LNCAP (cell line): Measurements from ENCODE around the gene ST3GAL5.

ENCODE experiments used
- TF ChIP-seq, protein P1 (sequence below): fragments of 450-650 bp; IDR thresholded peaks from 2 replicates; pipeline ENCODE4 v1.5.1; 2017; ENCODE audit warnings: mild to moderate bottlenecking

Gene ST3GAL5

DNA sequence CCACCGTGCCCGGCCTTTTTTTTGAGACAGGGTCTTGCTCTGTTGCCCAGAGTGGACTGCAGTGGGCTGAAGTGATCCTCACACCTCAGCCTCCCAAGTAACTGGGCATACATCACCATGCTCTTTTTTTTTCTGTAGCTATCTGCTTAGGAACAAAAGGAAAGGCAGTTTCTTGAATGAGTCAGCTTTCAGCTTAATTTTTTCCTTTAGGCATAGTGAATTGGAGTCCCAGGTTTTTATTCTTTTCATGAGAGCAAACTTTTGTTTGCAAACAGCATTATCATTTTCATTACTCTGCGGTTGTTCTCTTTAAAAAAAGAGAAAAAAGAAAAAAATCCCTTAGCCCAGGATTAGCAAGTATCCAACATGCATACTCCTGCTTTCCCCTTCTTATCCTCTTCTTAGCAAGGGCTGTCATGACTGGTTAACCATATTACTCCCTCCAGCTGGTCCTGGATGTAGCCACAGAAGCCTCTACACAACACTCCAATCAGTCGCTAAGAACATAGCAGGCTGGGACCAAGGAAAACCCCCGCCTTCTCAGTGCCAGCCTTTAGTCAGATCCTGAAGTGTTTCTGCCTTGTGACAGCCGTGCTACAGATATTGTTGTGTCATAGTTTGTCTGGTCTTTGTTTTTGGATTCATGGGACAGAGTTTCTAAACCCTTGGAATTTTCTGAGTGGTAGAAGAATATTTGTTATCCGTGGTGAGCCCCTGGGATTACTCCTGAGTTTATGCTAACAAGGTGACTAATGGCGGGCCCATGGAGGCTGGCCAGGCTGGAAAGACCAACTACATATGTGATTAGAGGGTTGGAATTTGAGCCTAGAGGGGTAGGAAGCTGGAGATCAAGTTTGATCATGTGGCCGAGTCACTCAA lies 23.3 kb upstream of the ST3GAL5 start:
- TF ChIP-seq, protein P1, sequence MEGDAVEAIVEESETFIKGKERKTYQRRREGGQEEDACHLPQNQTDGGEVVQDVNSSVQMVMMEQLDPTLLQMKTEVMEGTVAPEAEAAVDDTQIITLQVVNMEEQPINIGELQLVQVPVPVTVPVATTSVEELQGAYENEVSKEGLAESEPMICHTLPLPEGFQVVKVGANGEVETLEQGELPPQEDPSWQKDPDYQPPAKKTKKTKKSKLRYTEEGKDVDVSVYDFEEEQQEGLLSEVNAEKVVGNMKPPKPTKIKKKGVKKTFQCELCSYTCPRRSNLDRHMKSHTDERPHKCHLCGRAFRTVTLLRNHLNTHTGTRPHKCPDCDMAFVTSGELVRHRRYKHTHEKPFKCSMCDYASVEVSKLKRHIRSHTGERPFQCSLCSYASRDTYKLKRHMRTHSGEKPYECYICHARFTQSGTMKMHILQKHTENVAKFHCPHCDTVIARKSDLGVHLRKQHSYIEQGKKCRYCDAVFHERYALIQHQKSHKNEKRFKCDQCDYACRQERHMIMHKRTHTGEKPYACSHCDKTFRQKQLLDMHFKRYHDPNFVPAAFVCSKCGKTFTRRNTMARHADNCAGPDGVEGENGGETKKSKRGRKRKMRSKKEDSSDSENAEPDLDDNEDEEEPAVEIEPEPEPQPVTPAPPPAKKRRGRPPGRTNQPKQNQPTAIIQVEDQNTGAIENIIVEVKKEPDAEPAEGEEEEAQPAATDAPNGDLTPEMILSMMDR: no peak

DNA sequence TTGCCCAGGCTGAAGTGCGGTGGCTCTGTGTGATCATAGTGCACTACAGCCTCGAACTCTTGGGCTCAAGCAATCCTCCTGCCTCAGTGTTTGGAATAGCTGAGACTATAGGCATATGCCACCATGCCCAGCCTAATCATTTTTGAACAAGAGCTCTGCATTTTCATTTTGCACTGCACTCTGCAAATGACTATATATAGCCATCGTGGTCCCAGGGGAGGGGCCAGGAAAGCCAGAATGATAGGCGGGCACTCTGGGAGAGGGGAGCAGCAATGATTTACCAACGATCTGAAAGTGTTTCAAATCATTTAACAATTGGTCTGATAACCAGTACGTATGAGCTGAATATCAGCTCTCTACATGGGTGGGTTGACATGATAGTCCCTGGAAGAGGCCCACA lies 22.3 kb upstream of the ST3GAL5 start:
- TF ChIP-seq, protein P1: no peak

DNA sequence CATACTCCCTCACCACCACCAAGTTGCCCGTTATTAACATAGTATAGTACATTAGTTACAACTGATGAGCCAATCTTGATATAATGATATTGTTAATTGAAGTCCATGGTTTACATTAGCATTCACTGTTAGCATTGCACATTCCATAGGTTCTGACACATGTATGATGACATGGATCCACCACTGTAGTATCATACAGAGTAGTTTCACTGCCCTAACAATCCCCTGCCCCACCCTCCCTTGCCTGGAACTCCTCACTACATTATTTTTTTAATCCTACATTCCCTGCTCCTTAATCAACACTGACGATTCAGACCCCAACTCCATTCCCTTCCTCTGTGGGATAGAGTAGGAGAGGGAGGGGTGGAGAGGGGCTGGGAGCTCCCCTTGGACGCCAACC lies 20.2 kb upstream of the ST3GAL5 start:
- TF ChIP-seq, protein P1: no peak

DNA sequence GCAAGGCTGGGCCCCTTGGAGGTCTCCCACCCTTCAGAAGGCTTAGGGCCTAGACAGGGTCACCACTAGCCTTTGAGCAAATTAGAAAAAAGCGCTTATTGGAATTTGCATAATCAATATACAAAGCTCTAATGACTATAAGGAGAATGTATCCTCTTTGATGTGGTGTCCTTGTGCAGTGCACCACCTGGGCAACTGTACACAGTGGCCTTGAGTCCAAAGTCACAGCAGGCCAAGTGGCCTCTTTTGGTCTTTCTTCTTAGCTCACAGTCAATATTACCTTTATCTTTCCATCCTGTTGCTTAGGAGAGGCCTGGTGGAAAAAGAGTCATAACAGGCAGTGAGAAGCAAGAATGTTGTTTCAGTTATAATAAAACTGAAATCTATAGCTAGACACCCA lies 19.7 kb upstream of the ST3GAL5 start:
- TF ChIP-seq, protein P1: no peak

DNA sequence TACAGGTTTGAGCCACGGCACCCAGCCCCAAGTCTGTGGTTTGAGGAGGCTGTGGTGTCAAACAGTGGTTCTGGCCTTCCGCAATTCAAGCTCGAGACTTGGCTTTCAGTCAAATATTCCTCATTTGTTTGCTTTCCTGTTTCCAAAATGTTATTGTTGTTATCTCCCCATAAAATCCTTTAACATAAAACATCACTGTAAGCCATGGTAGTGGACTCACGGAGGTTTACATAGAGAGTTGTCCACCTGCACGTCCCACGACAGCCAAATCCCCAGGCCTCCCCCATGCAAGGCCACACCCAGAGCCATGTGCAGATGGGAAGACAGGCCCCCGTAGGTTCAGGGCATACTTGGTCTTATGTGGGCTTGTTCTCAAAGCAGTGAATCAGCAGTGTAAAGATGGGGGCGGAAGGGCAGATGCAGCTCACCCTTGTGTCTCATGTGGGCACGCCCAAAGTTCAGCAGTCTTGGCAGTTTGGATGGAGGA lies 18.9 kb upstream of the ST3GAL5 start:
- TF ChIP-seq, protein P1: no peak

DNA sequence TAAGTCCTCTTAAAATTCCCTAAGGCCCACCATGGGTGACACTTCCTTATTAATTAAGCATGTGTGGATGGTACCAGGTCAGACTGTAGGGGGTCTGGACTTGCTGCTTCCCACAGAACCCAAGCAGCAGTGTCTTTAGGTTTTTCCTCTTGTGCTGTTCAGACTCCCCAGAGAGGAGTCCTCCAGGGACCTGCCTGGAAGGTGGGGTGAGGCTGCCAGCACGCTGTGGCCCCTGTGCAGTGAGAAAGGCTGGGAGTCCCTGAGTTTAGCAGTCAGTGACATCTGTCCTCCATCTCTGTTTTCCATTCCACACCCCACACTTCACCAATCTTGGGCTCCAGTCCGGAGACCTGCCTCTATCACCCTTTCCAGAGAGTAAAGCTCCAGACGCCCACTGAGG lies 18.0 kb upstream of the ST3GAL5 start:
- TF ChIP-seq, protein P1: no peak

DNA sequence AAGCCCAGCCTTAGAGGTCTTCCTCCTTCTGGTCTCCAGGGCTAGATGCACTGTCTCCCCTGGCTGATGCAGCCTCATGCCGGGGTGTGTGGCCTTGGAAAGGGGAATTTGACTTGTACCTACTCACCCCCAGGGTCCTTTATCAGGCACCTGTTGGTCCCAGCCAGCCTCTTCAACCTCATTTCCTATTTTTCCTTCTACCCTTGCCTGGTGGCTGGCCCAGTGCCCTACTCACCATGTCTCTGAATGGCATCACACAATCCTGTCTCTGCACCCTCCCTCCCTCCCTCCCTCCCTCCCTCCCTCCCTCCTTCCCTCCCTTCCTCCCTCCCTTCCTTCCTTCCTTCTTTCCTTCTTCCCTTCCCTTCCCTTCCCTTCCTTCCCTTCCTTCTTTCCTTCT lies 17.1 kb upstream of the ST3GAL5 start:
- TF ChIP-seq, protein P1: no peak
